Measurements from ENCODE around the gene NUFIP1.
"Not testable (repeated sequence)": the region's sequence is repeated elsewhere in the genome, so short reads cannot be mapped to it uniquely, and the experiment has no call there.

Gene NUFIP1

DNA sequence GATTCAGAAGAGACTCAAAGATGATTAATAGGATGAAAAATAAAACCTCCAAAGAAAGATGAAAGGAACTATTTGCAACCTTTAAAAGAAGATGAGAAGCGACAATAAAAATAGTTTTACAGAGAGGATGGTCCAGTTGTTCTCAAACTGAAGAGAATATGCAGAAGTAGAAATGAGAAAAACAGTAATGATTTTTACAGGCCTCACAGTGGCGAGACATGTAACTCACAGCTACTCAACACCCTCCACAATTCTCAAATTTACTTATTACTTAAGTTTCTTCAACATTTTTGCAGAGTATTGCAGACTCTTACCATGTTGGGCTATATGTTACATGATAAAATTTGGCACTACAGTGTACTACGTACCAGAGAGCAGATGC lies 20.8 kb downstream of the NUFIP1 start:
- Histone ChIP-seq H3K9me3 (replicated peaks; ENCODE audit: low read length) (no peaks in the 10 kb centered on the region), H3K9ac (ENCODE audit: low read depth, low read length) (no peak overlapping the region), H3K27me3 (ENCODE audit: control insufficient read depth, insufficient read depth, low read length) (no peaks in the 10 kb centered on the region), H3K36me3 (ENCODE audit: insufficient read depth, low read length) (peaks cover 15% of the 10 kb centered on the region), H3K4me3 (ENCODE audit: low read length) (no peak overlapping the region), H3K4me1 (ENCODE audit: control insufficient read depth, insufficient read depth, low read length) (peaks cover 24% of the 10 kb centered on the region), H3K4me2 (ENCODE audit: low read length) (no peak overlapping the region)

DNA sequence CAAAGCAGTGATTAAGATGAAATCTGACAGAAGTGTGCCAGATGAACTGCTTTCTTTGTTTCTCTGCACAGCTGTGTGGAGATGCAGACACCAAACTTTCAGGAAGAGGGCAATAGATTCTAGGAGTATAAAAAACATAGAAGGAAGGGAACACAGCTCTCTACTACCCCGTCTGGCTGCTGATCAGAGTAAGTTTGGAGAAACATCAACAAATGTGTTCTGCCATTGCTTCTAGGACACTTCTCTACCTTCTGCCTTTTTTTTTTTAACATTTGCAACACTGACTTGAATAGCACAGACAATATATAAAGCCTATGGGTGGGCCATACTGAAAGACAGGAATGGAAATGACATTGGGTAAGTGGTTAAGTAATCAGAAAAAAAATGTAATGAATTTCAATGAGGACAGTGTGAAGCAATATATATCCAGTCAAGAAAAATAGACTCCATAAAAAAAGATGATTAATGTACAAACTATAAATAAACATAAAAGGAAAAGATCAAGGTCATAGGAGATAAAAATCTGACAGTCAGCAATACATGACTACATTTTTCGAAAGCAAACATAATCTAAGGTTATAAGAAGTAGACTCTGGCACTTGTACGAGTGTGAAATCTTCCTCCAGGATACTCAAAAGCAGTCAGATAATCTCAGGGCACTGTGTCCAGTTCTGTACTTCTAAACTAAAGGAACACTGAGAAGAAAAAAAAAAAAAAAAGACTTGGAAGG lies 21.4 kb downstream of the NUFIP1 start:
- Histone ChIP-seq H3K36me3 (ENCODE audit: insufficient read depth, low read length) (peaks cover 15% of the 10 kb centered on the region), H3K9ac (ENCODE audit: low read depth, low read length) (no peak overlapping the region), H3K4me1 (ENCODE audit: control insufficient read depth, insufficient read depth, low read length) (peaks cover 23% of the 10 kb centered on the region), H3K27me3 (ENCODE audit: control insufficient read depth, insufficient read depth, low read length) (no peaks in the 10 kb centered on the region), H3K4me2 (ENCODE audit: low read length) (no peak overlapping the region), H3K9me3 (replicated peaks; ENCODE audit: low read length) (no peaks in the 10 kb centered on the region), H3K4me3 (ENCODE audit: low read length) (no peak overlapping the region)

DNA sequence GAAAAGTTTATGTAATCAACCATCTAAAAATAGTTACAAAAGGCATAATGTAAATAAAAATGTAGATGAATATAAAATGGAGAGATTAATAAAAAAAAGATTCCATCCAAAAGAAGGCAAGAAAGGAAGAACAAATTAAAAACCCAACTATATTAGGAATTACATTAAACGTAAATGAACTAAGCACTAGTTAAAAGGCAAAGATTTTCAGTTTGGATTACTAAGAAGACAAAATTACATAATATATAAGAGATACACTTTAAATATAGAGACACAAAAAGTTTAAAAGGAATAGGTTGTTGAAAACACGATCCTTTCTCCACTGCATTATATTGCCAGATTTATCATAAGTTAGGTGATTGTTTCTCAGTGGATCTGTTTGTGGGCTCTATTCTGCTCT lies 27.3 kb downstream of the NUFIP1 start:
- Histone ChIP-seq H3K9ac (ENCODE audit: low read depth, low read length) (no peak overlapping the region), H3K4me3 (ENCODE audit: low read length) (no peak overlapping the region), H3K4me2 (ENCODE audit: low read length) (no peak overlapping the region), H3K9me3 (replicated peaks; ENCODE audit: low read length) (peaks cover 9% of the 10 kb centered on the region), H3K4me1 (ENCODE audit: control insufficient read depth, insufficient read depth, low read length) (no peaks in the 10 kb centered on the region), H3K36me3 (ENCODE audit: insufficient read depth, low read length) (peaks cover 34% of the 10 kb centered on the region), H3K27me3 (ENCODE audit: control insufficient read depth, insufficient read depth, low read length) (no peaks in the 10 kb centered on the region)

DNA sequence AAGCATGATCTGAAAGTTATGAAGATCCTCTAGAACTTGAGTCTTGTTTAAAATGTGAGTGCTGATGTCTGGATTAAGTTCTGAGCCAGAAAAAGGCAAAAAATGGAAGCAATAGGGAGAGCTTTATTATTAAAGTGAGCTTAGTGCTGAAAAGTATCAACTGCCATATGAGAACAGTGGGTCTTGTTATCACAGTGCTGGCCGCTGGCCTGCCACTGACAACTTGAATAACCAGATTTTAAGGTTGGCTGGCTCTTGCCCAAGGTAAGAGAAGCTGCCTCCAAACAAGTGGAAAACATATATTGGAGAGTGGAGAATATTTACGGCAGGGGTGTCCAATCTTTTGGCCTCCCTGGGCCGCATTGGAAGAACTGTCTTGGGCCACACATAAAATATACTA lies 33.9 kb downstream of the NUFIP1 start:
- Histone ChIP-seq H3K9ac (ENCODE audit: low read depth, low read length) (no peak overlapping the region), H3K9me3 (replicated peaks; ENCODE audit: low read length) (no peaks in the 10 kb centered on the region), H3K4me1 (ENCODE audit: control insufficient read depth, insufficient read depth, low read length) (peaks cover 13% of the 10 kb centered on the region), H3K27me3 (ENCODE audit: control insufficient read depth, insufficient read depth, low read length) (no peaks in the 10 kb centered on the region), H3K36me3 (ENCODE audit: insufficient read depth, low read length) (peaks cover 4% of the 10 kb centered on the region), H3K4me3 (ENCODE audit: low read length) (no peak overlapping the region), H3K4me2 (ENCODE audit: low read length) (no peak overlapping the region)

DNA sequence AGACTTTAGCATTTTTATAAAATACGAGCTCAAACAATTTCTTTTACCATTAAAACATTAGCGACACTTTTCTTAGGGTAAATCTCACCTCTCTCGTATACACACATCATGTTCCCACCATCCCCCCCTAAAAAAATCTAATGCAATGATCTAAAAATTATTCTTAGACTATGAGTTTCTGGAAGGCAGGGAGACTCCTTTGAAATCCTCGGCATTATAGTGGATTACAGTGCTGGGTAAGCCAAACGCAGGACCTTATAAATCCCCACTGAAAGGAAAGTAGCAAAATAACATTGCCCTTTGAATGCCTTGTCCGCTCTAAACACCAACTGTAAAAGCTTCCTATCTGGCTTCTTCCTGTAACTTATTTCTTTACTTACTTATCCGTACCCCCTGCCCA lies 35.0 kb downstream of the NUFIP1 start:
- no peaks in the 10 kb centered on the region for H3K9me3 ChIP-seq (replicated peaks; ENCODE audit: low read length)
- no peak overlapping the region for H3K4me2 ChIP-seq (ENCODE audit: low read length)
- no peaks in the 10 kb centered on the region for H3K27me3 ChIP-seq (ENCODE audit: control insufficient read depth, insufficient read depth, low read length)
- H3K4me1 ChIP-seq (ENCODE audit: control insufficient read depth, insufficient read depth, low read length): peaks cover 13% of the 10 kb centered on the region
- no peak overlapping the region for H3K9ac ChIP-seq (ENCODE audit: low read depth, low read length)
- peaks cover 7% of the 10 kb centered on the region for H3K36me3 ChIP-seq (ENCODE audit: insufficient read depth, low read length)
- H3K4me3 ChIP-seq (ENCODE audit: low read length): no peak overlapping the region

DNA sequence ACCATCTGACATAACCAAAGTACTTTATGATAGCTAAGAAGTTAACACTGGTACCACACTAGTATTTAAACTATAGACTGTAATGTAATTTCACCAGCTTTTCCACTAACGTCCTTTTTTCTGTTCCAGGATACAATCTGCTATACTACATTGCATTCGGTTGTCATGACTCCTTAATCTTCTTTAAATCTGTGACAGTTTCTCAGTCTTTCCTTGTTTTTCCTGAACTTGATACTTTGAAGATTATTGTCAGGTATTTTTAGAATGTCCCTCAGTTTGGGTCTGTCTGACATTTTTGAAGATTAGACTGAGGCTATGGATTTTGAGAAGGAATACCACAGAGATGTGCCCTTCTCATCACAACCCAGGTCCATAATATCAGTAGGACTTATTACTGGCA lies 36.6 kb downstream of the NUFIP1 start:
- no peak overlapping the region for H3K4me3 ChIP-seq (ENCODE audit: low read length)
- no peaks in the 10 kb centered on the region for H3K9me3 ChIP-seq (replicated peaks; ENCODE audit: low read length)
- H3K36me3 ChIP-seq (ENCODE audit: insufficient read depth, low read length): peaks cover 9% of the 10 kb centered on the region
- H3K9ac ChIP-seq (ENCODE audit: low read depth, low read length): no peak overlapping the region
- no peak overlapping the region for H3K4me2 ChIP-seq (ENCODE audit: low read length)
- H3K4me1 ChIP-seq (ENCODE audit: control insufficient read depth, insufficient read depth, low read length): peaks cover 13% of the 10 kb centered on the region
- H3K27me3 ChIP-seq (ENCODE audit: control insufficient read depth, insufficient read depth, low read length): no peaks in the 10 kb centered on the region

DNA sequence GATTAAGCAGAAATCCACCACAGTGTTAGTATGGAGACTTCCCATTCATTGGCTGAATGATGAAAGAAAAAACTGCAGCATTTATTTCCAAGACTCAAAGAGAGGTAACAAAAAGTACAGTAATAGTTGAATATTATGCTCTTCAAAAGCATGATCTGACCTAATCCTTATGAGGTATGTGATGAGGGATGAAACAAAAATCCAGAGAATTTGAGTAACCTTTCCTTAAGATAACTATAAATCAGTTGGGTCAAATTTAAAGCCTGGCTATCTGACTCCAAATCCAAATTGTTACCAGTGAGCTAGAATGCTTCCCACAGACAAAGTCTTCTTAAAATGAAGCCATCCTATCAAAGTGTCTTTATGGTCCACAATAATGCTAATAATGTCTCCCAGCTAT lies 38.1 kb downstream of the NUFIP1 start:
- no peaks in the 10 kb centered on the region for H3K9me3 ChIP-seq (replicated peaks; ENCODE audit: low read length)
- H3K27me3 ChIP-seq (ENCODE audit: control insufficient read depth, insufficient read depth, low read length): no peaks in the 10 kb centered on the region
- H3K4me3 ChIP-seq (ENCODE audit: low read length): no peak overlapping the region
- H3K4me2 ChIP-seq (ENCODE audit: low read length): no peak overlapping the region
- peaks cover 9% of the 10 kb centered on the region for H3K36me3 ChIP-seq (ENCODE audit: insufficient read depth, low read length)
- peaks cover 13% of the 10 kb centered on the region for H3K4me1 ChIP-seq (ENCODE audit: control insufficient read depth, insufficient read depth, low read length)
- H3K9ac ChIP-seq (ENCODE audit: low read depth, low read length): no peak overlapping the region

DNA sequence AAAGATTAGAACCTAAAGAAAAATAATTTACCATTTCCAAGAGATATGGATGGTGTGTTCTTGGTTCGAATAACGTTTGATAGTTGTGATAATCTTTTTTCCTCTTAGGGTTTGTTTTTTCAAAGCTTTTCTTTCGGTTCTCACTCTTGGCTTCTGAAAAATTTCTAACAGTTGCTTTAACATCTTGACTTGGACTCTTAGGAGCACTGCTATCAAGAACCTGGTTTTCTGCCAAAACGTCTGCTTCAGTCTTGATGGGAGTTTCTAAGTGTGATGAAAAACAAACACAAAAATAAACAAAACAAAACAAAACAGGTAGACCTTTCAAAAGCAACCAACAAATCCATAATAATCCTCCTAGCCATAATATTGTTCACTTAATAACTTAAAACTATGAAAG lies 45.9 kb downstream of the NUFIP1 start:
- not testable (repeated sequence) for H3K27me3 ChIP-seq (ENCODE audit: control insufficient read depth, insufficient read depth, low read length); H3K4me1 ChIP-seq (ENCODE audit: control insufficient read depth, insufficient read depth, low read length); H3K9me3 ChIP-seq (replicated peaks; ENCODE audit: low read length); H3K4me2 ChIP-seq (ENCODE audit: low read length); H3K9ac ChIP-seq (ENCODE audit: low read depth, low read length); H3K4me3 ChIP-seq (ENCODE audit: low read length); H3K36me3 ChIP-seq (ENCODE audit: insufficient read depth, low read length)

DNA sequence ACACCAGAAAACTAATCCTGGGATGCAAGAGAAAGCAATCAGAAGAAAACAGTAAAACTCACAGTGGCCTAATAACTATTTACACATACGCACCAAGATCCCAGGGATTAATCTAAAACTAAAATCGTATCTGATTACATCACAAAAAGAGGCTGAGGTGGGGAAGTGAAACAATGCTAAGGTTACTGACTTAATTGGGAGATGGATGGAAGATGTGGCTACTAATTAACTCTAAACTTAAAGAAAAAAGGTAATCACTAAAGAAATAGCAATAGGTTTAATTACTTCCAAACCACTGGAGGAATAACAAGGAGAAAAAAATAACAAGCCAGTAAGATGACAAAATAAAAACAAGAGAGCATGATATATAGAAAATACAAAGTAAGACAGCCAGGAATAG lies 50.4 kb downstream of the NUFIP1 start:
- Histone ChIP-seq H3K9ac (ENCODE audit: low read depth, low read length) (no peak overlapping the region), H3K4me1 (ENCODE audit: control insufficient read depth, insufficient read depth, low read length) (peaks cover 20% of the 10 kb centered on the region), H3K9me3 (replicated peaks; ENCODE audit: low read length) (no peaks in the 10 kb centered on the region), H3K4me2 (ENCODE audit: low read length) (no peak overlapping the region), H3K36me3 (ENCODE audit: insufficient read depth, low read length) (peaks cover 3% of the 10 kb centered on the region), H3K27me3 (ENCODE audit: control insufficient read depth, insufficient read depth, low read length) (no peaks in the 10 kb centered on the region), H3K4me3 (ENCODE audit: low read length) (no peak overlapping the region)

DNA sequence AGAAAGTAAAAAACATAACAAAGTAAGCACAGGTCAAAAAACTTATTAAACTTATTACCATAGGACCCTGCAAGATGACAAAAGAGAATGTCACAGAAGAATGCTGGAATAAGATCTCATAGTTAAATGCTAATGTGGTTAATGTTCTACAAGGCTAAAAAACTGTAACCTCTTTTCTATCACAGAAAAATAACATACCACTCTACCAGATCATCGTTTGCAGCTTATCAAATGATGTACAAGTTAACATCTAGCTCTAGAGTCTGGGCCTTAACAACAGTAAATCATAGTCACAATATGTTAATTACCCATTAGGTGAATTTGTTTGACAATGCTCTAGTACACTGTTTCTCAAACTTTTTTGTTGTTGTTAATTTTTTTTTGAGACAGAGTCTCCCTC lies 53.0 kb downstream of the NUFIP1 start:
- no peak overlapping the region for H3K9ac ChIP-seq (ENCODE audit: low read depth, low read length)
- H3K4me3 ChIP-seq (ENCODE audit: low read length): no peak overlapping the region
- no peaks in the 10 kb centered on the region for H3K27me3 ChIP-seq (ENCODE audit: control insufficient read depth, insufficient read depth, low read length)
- no peaks in the 10 kb centered on the region for H3K9me3 ChIP-seq (replicated peaks; ENCODE audit: low read length)
- H3K4me1 ChIP-seq (ENCODE audit: control insufficient read depth, insufficient read depth, low read length): peaks cover 45% of the 10 kb centered on the region
- no peak overlapping the region for H3K4me2 ChIP-seq (ENCODE audit: low read length)
- H3K36me3 ChIP-seq (ENCODE audit: insufficient read depth, low read length): peaks cover 3% of the 10 kb centered on the region

DNA sequence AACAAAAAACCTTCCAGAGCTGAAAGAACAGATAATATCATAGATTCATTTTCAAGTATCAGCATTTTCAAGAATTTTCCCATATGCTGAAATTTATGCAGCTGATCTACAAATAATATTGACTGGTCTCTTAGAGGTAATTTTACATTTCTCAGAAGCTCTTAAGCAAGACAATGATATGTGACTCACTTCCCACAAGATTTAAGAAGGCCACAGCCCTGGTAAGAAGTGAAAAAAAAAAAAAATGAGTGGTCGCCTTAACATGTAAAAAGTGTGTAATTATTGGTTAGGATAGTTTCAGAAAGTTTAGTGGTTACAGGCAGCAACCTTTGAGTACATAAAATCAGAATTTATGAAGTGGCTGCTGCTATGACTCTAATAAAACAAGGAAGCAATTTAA lies 54.5 kb downstream of the NUFIP1 start:
- H3K27me3 ChIP-seq (ENCODE audit: control insufficient read depth, insufficient read depth, low read length): no peaks in the 10 kb centered on the region
- peaks cover 52% of the 10 kb centered on the region for H3K4me1 ChIP-seq (ENCODE audit: control insufficient read depth, insufficient read depth, low read length)
- H3K9ac ChIP-seq (ENCODE audit: low read depth, low read length): peak overlapping the region; percentile 14
- H3K4me2 ChIP-seq (ENCODE audit: low read length): no peak overlapping the region
- no peak overlapping the region for H3K4me3 ChIP-seq (ENCODE audit: low read length)
- no peaks in the 10 kb centered on the region for H3K9me3 ChIP-seq (replicated peaks; ENCODE audit: low read length)
- H3K36me3 ChIP-seq (ENCODE audit: insufficient read depth, low read length): no peaks in the 10 kb centered on the region

DNA sequence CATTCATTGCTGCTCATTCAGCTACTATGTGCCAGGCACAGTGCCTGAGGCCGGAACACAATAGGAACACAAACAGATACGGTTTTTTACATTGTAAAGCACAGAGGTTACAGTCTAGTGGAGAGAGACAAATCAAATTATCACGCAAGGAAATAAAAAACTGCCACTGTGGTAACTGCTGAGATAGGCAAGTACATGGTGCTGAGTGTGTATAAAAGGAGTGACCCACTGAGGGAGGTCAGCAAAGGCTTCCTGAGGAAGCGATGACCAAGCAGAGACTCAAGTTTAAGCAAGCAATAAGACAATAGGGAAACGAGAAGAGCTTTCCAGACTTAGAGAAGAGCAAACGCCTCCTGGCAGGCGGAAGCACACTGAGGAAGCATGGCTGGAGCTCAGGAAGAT lies 56.4 kb downstream of the NUFIP1 start:
- peak overlapping the region; percentile 11 for H3K4me3 ChIP-seq (ENCODE audit: low read length)
- H3K27me3 ChIP-seq (ENCODE audit: control insufficient read depth, insufficient read depth, low read length): no peaks in the 10 kb centered on the region
- no peaks in the 10 kb centered on the region for H3K9me3 ChIP-seq (replicated peaks; ENCODE audit: low read length)
- no peaks in the 10 kb centered on the region for H3K36me3 ChIP-seq (ENCODE audit: insufficient read depth, low read length)
- peak overlapping the region; percentile 41 for H3K9ac ChIP-seq (ENCODE audit: low read depth, low read length)
- peak overlapping the region; percentile 19 for H3K4me2 ChIP-seq (ENCODE audit: low read length)
- peaks cover 52% of the 10 kb centered on the region for H3K4me1 ChIP-seq (ENCODE audit: control insufficient read depth, insufficient read depth, low read length)
